HG02870 (cell line): ENCODE data around the gene DYNC2H1.

ENCODE experiments used
- ATAC-seq: cut with Tn5 transposase; IDR thresholded peaks from one replicate; pipeline ENCODE4 v1.9.1; 2021; ENCODE audit warnings: mild to moderate bottlenecking, moderate library complexity; ENCODE audit not compliant: unreplicated experiment

The DYNC2H1 gene

DNA sequence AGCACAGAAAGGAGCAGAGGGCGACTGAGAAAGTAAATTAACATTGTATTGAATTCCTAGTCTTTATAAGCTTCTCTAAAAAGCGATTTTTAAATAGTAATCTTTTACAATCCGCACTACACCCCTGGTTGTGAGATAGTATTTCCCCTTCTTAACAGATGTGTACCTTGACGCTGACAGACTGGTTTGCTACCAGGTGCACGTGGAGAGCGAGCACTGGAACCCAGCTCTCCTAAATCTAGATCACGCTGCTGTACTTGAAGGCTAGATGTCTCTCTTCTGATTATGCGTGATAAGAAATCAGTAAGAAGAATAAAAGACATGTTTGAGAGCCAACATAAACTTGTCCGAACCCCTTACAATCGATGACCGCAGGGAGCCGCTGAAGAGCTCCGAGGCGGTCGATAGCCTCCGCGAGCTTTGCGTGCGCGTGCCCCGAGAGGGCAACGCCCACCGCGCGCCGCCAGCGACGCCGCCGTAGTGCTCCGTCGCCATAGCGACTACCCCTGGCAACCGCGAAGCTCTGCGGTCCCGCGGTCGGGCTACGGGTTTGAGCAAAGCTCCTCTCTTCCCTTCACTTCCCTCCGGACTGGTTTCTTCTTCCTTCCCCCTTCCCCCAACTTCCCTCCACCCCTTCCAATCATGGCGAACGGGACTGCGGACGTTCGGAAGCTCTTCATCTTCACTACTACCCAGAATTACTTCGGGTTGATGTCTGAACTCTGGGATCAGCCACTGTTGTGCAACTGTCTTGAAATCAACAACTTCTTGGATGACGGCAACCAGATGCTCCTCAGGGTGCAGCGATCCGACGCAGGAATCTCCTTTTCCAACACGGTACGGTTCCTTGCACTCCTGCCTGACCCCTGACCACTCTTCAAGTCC lies at the start of gene DYNC2H1:
Gene DYNC2H1, plus strand, starts transcription at position 494 of the 885 bp plus-strand sequence. Its CDS starts 149 bp downstream, at position 643.
- peak; percentile 99 for ATAC-seq

- no peak for ATAC-seq
Observed at GRCh38 chr11:103061656-103062055, 47.6 kb upstream of the DYNC2H1 start.

DNA sequence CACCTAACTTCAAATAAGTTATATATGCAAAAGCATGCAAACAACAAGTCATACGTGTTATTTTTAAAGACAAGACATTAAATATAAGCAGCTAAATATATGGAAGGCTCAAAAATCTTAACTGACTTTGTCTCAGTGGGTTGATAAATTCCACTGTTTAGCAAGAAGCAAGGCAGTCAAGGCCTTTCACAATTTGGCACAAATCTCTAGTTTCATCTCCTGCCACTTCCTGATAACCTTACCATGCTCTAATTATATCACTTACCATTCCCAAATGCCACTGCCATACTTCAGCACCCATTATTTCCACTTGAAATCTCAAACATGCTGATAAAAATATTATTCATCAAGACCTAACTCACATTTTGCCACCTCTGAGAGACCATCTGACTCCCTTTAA lies 42.1 kb upstream of the DYNC2H1 start:
- no peak for ATAC-seq

GRCh38 chr11:103069367-103069766 lies 39.9 kb upstream of the DYNC2H1 start:
- ATAC-seq, result no peak

- ATAC-seq, result no peak
Observed at GRCh38 chr11:103070142-103070541, 39.1 kb upstream of the DYNC2H1 start.

DNA sequence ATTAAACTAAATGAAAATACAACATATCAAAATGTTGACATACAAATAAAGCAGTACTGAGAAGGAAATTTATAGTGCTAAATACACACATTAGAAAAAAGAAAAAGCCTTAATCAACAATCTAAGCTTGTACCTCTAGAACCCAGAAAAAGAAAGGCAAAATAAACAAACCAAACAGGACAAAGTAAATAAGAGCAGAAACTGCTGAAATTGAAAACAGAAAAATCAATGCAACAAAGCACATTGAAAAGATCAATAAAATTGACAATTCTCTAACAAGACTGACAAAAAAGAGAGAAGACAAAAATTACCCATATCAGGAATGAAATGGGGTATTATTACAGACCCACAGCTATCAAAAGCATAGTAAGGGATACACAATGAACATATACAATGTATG lies 38.2 kb upstream of the DYNC2H1 start:
- ATAC-seq, result no peak

DNA sequence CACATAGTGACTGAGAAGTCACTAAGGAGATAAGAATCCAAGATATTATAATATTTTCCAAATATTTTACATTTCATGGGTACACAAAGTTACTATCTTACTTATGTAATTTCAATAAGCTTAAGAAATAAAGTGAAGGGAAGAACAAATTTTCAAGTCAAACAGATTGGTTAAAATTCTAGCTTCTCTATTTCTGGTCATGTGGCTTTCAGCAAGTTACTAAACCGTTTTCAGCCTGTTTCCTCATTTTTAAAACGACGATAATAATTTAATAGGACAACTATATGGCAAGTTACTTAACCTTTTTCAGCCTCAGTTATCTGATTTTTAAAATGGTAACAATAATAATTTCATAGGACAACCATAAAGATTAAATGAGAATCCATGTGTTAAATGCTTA lies 32.9 kb upstream of the DYNC2H1 start:
- ATAC-seq, result no peak

DNA sequence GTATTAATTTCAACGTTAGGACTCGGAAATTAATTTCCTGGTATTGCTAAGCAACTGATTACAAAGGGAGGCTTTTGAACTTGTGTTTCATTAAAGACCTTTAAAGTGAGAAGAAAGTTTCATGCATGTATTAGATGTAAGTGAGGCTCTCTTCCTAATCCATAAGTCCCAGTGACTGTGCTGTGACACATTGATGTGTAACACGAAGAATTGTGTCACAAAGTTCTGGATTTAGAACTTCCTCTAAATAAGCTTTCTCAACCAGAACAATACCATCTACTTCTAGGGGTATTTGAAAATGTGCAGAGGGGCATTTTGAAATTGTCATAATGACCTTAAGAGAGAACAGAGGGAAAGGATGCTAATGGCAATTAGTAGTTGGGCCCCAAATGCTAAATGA lies 31.7 kb upstream of the DYNC2H1 start:
- ATAC-seq, result no peak

DNA sequence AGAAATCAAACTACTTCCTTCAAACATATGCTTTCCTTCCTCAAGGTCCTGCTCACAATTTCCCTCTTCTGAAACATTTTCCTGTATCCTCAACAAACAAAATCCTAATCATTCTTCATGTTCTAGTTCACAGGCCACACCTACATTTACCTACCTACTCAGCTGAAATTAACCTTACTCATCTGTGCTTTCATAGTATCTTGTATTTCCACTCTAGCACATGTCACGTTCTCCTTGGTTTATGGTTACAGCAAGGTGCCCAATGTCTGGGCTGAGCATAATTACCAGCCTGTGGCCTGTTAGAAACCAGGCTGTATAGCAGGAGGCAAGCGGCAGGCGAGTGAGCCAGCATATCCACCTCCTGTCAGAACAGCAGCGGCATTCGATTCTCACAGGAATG lies 30.5 kb upstream of the DYNC2H1 start:
- ATAC-seq, result no peak

GRCh38 chr11:103079833-103080232 lies 29.4 kb upstream of the DYNC2H1 start:
- no peak for ATAC-seq

DNA sequence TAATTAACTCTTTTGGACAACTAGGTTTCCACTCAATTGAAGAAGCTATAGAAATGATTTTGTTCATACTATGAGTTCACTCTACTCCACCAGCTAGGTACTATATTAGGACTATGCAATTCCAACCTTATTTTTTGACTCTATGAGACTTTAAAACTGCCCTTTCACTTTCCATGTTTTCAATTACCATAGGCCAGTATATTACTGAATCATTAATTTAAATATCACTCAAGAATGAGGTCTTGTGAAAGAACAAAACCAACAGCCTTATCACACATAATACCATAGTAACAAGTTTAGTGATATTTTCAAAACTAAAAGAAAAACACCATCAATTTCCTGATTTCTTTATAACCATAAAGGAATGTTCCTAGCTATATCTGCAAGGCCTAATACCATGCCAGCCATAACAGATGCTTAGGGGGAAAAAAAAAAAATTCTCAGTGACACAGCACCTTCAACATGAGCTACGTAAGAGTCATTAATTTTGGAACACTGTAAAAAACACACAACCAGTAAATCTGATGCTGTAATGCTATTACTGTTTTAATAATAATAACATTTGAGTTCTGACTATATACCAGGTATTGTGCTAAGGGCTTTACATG lies 23.4 kb upstream of the DYNC2H1 start:
- ATAC-seq, result no peak

GRCh38 chr11:103086461-103086860 lies 22.8 kb upstream of the DYNC2H1 start:
- ATAC-seq, result no peak

DNA sequence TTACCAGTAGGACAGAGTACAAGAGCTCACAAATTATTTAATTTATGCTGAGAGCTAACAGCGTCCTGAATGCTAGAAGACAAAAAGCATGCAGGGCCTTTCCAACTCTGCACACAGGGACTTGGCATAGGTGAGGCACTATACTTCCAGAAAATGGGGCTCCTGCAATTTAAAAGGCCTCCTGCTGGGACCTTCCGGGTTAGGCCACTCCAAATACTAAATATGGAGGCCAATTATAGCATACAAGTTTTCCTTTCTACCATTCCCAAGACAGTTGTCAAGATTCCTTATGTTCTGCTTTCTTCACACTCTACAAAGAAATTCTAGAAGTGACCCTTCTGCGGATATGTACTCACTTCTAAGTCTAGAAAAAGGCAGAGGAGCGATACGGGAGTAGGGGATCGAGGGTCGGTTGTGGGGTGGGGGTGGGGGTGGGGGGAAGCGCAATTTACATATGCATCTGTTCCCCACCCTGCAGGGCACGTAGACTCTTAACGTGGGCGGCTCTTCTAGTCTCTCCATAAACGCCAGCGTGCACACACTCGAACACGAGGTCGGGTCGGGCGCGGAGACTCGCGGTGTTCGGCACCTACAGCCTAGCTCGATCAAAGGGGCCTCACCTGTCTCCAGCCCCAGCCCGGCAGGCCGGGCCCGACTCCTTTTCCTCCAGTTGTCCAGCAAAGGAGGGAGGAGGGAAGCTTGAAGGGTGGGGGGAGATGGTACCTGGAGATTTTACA lies 18.0 kb upstream of the DYNC2H1 start:
- peak; percentile 46 for ATAC-seq

DNA sequence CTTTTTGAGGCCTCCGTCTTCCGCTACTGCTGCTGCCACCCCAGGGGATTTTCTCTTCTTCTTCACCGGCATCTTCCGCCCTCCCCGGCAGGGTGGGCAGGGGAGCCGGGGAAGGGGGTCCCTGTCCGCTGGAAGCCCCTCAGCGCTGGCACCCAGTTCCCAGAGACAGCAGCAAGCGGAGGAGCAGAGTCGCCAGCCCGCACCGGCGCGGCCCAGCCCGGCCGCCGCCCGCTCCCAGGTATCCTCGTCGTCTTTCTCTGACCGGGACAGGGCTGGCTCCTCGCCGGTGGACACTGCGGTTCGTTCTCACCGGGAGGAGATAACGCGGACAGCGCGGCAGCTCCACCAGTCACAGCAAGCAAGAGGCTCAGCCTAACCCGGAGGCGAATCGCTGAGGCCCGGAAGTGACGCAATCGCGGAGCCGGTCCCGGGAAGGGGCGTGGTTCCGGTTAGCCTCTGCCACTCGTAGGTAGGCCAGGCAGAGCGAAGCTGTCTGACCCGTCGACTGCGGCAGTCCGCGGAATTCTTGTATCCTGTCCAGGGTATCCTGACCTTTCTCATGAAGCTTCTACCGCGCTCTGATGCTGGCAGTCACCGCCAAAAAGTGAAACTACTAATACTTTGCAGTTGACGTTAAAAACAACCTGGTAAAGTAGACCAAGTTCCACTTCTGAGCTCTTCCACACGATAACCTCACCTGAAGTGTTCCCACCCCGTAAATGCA lies 17.3 kb upstream of the DYNC2H1 start, which contains the start of gene DCUN1D5:
Gene DCUN1D5, minus strand, starts transcription at position 360 of the 724 bp plus-strand sequence. Its CDS starts 288 bp downstream, at position 72.
- ATAC-seq, result peak; percentile 99

DNA sequence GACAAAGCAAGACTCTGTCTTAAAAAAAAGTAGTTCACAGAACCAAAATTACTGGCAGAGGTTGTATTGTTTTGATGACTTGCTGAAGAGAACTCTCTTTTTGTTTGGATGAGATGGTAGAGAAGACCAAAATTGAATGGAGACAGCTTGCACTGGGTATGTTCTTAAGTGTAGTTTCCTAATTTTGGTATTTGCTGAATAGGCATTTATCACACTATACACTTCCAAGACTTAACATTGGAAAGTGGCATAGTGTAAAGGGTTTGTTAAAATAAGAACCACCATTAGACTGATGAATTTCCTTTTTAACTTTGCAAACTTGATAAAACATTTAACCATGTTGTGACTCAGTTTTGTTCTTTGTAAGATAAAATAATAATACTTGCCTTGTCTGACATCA lies 11.9 kb upstream of the DYNC2H1 start:
- ATAC-seq, result no peak

GRCh38 chr11:103109818-103110388 lies 677 bp downstream of the DYNC2H1 start:
- ATAC-seq, result no peak

- ATAC-seq, result no peak
Observed at GRCh38 chr11:103110391-103110790, 1.2 kb downstream of the DYNC2H1 start.

DNA sequence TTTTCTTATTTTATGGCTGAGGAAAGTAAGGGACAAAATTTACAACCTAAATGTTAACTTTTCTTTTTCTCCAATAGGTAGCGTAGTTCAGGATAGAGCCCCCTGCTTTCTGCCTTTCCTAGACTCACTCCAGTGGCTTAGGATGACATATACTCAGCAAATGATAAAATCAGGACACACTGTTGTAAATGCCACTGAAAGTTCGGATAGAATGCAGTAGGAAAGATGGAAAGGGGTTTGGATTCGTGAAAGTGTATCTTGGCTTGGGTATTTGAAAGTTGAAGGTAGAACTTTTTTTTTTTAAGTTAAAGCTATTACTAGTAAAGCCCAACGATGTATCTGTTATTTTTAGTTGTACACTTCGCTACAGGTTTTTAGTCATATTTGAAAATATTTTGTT lies 2.2 kb downstream of the DYNC2H1 start:
- no peak for ATAC-seq

DNA sequence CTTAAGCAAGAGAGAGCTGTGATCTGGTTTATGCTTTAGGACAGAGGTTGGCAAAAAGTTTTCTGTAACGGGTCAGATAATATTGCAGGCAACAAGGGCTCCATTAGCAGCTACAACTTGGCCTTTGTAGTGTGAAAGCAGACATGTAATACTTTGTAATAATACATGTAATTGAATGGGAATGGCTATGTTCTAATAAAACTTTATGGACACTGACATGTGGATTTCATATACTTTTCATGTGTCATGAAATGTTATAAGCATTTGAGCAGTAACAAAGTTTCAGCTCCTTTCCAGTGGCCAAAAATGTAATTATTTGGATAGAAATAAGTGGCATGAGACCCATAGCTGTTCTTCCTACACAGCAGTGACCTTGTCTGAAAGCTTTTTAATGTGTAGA lies 3.1 kb downstream of the DYNC2H1 start:
- ATAC-seq, result no peak

DNA sequence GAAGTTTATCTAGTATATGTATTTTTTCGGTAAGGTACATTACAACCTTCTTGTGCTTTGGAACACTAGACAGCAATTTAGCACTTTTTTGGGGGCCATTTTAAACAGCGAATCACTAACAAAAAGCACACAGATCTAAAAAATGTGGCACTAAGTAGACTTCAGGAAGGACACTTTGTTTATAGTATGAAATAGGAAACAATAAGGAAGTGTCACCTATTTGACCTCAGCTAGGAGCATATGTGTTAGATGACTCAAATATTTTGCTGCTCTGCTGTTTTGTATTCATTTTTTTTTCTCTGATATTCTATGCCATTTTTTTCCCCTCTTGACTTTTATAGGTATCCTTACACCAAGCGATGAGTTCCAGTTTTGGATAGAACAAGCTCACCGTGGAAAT lies 5.6 kb downstream of the DYNC2H1 start:
- ATAC-seq, result no peak

GRCh38 chr11:103125462-103125861 lies 16.2 kb downstream of the DYNC2H1 start:
- ATAC-seq, result no peak
